Measurements from ENCODE around the gene BZW2.
"Not testable (repeated sequence)": the region's sequence is repeated elsewhere in the genome, so short reads cannot be mapped to it uniquely, and the experiment has no call there.

Gene BZW2

GRCh38 chr7:16670021-16670420 is 24.0 kb downstream of the BZW2 start:
- in situ Hi-C loops (cut with MboI; ENCODE audit: low sequenced_read_pairs) = no loop called here

DNA sequence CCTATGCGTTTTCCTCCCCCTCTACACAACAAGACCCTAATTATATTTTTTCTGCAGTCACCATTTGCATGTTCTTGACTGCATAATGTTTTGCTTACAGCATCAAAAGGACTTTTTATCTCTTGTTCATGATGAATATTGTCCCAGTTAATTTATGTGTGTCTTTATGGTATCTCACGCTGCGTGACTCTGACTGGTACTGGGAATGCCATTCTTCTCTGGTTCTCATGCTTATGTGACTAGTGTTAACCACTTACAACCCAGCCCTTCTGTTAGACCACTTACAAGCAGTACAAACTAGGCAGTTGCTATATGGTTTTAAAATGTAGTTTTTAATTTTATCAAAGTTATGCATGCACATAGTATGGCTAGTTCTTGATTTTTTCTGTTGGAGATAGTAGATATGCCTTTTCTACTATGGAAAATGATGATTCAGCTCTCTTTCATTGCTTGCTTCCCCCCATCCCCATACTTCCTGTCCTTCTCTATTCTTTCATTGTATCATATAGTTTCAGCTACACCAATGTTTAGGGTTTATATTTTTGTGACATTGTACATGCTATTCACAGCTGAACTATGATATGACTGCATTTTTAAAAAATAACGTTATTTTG is 24.9 kb downstream of the BZW2 start:
- in situ Hi-C loops (cut with MboI; ENCODE audit: low sequenced_read_pairs) = no loop called here

DNA sequence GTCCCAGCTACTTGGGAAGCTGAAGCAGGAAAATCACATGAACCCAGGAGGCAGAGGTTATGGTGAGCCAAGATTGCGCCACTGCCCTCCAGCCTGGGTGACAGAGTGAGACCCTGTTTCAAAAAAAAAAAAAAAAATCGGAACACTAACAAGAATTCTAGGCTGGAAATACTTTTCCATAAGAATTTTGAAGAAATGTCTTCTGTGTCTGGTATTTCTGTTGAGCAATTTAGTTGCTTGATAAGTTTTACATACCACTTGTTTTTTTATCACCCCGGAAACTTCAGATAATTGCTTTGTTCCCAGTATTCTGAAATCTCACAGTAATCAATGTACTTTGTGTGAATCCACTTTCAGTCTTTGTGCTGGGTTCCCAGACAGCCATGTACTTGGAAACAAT is 25.8 kb downstream of the BZW2 start:
- in situ Hi-C loops (cut with MboI; ENCODE audit: low sequenced_read_pairs) = no loop called here

DNA sequence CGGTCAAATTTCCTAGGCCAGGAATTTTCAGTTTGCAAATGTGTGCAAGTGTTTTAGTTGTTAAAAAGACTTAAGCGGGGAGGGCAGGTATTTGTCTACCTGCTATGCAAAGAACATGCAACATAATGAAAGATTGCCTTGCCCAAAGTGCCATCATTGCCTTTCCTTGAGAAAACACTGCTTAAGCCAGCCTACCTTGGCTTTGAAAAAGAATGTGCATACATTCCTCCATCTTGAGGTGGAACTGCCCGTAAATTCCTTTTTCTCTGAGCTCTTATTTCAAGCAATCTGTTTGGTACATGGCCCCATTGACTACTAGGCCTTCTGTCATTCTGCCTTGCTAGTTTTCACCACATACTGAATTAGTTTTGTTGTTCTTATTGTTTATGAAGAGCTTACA is 29.3 kb downstream of the BZW2 start:
- in situ Hi-C loops (cut with MboI; ENCODE audit: low sequenced_read_pairs) = no loop called here

DNA sequence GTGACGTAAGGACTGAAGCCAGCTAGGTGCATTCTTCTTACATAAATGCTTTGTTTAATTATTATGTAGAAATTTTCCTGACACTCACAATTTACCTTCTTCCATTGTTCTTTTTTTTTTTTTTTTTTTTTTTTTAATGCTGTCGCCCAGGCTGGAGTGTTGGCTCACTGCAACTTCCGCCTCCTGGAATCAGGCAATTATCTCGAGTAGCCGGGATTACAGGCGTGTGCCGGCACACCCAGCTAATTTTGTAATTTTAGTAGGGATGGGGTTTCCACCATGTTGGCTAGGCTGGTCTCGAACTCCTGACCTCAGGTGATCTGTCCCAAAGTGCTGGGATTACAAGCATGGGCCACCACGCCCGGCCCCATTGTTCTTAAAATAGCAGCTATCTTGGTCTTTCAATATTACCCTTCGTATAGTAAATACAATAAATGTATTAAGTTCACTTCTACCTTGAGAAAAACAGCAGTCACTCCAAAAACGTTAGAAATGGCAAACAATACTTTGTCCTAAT is 32.1 kb downstream of the BZW2 start:
- in situ Hi-C loops (cut with MboI; ENCODE audit: low sequenced_read_pairs) = no loop called here

DNA sequence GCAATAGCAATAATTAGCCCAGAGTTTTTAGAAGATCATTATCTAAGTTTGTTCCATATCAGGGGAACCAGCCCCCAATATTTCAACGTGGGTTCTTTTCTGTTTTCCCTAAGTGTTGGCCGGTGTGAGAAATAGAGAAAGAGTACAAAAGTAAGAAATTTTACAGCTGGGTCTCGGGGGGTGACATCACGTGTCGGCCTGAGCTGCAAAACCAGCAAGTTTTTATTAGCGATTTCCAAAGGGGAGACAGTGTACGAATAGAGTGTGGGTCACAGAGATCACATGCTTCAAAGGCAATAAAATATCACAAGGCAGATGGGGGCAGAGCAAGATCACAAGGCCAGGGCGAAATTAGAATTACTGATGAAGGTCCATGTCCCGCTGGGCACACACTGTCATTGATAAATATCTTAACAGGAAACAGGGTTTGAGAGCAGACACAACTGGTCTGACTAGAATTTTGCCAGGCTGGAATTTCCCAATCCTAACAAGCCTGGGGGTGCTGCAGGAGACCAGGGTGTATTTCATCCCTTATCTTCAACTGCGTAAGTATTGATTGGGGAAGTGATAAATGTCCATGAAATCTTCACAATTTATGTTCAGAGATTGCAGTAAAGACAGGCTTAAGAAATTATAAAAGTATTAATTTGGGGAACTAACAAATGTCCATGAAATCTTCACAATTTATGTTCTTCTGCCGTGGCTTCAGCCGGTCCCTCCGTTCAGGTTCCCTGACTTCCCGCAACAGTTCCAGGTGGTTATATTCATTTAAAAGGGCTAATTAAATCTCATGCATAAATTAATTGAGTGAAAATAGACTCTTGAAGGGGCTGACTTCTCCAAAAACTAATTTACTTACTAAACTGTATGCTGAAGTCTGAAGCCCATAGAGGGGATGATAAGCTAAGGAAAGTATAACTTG is 32.9 kb downstream of the BZW2 start:
- in situ Hi-C loops (cut with MboI; ENCODE audit: low sequenced_read_pairs) = not testable (repeated sequence)

- in situ Hi-C loops (cut with MboI; ENCODE audit: low sequenced_read_pairs) = no loop called here
These were observed 39.0 kb downstream of the BZW2 start for GRCh38 chr7:16684935-16685334.

DNA sequence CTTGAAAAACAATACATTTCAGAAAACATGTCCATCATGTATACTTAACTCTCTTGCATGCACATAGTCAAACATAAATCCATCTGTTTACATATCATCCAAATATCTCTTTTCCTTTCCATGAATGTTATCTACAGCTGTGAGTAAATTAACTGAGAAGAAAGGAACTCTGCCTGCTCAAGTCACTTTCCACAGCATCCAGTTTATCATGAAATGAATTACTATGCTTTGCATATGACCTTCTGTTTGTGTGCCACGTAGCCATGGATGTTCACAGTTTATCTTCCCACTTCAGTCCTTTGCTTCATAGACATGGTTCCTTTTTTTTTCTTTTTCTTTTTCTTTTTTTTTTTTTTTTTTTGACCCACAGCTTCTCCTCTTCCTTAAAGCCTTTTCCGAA is 39.6 kb downstream of the BZW2 start:
- in situ Hi-C loops (cut with MboI; ENCODE audit: low sequenced_read_pairs) = no loop called here

GRCh38 chr7:16688249-16688648 is 42.3 kb downstream of the BZW2 start:
- in situ Hi-C loops (cut with MboI; ENCODE audit: low sequenced_read_pairs) = no loop called here

DNA sequence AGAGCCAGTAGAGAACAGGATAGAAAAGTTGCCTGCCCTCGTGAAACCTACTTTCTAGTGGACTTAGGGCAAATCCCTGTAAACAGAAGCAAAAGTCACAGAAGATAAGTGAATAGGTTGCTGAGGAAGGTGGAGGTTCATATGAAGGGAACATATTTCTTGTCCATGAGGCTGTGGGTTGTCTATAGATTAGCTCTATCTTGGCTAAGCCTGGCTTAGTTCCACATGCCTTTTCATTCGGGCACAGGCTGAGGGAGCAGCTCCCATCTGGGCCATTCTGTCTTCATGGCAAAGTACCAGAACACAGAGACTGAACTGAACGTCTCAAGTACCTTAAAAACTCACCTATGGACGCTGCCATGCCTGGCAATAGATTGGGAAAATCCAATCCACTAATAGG is 45.3 kb downstream of the BZW2 start:
- in situ Hi-C loops (cut with MboI; ENCODE audit: low sequenced_read_pairs) = no loop called here

DNA sequence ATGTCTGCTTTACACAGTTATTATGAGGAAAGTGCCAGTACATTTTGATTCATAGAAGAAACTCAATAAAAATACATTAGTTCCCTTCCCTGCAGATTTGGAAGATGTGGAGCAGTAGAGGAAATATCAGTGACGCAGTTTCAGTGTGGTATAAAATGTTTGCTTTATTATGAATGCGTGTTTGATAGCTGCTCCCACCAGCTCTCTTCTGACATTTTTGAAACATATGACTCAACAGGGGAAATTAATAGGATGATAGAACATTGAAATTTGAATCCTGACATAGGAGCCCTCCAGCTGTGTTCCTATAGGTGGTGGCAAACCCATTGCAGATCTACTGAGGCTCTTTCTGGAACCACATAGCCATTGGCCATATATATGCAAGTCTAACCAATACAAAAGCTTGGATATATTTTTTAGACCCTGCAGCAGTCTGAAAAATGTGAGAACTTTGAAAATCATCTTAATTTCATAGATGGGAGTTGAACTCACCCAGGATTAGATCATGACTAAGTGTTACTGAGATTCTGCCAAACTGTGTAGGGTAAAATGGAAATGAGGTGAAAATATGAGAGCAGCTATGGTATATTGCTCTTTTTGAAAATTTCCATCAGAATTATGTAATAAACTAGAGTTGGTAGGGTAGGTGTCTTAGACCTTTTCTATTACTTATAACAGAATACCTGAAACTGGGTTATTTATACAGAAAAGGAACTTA is 47.8 kb downstream of the BZW2 start:
- in situ Hi-C loops (cut with MboI; ENCODE audit: low sequenced_read_pairs) = no loop called here

GRCh38 chr7:16694806-16695205 is 48.8 kb downstream of the BZW2 start:
- in situ Hi-C loops (cut with MboI; ENCODE audit: low sequenced_read_pairs) = no loop called here

- in situ Hi-C loops (cut with MboI; ENCODE audit: low sequenced_read_pairs) = no loop called here
These were observed 49.7 kb downstream of the BZW2 start for GRCh38 chr7:16695621-16696237.

- in situ Hi-C loops (cut with MboI; ENCODE audit: low sequenced_read_pairs) = no loop called here
These were observed 51.7 kb downstream of the BZW2 start for GRCh38 chr7:16697507-16698199.

GRCh38 chr7:16698200-16698905 is 52.4 kb downstream of the BZW2 start:
- in situ Hi-C loops (cut with MboI; ENCODE audit: low sequenced_read_pairs) = no loop called here

DNA sequence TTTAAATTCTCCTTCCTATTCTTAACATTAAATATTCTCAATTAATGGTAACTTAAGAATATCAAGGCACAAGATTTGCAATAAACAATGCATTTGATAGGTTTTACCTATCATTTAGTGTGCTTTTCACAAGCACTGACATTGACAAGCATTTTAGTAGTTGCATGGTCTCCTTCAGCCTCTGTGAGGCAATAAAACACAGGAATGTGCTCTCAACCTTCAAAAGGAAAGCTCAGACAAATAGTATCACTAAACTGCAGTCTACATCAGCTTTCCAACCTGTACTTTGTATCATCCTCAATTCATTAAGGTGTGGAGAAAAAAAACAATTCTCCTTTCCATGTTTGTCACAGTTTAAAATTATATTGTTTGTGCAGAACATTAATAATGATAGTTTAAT is 56.5 kb downstream of the BZW2 start:
- in situ Hi-C loops (cut with MboI; ENCODE audit: low sequenced_read_pairs) = no loop called here

DNA sequence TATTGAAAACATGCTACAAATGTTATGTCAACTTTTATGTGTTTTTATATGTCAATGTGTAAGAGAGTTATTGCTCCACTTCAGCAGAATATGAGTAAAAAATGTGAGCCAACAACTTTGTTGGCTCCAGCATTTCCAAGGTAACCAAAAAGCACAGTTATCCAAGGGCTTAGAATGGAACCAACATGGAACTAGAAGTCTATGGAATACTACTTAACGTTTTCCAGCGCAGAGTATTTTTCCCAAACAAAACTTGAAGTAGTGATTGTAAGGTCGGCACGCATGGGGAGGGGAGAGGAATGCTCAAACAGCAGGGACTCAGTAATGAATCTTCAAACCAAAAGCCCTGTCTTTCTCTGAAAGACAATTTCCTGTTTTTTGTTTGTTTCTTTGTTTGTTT is 62.5 kb downstream of the BZW2 start:
- in situ Hi-C loops (cut with MboI; ENCODE audit: low sequenced_read_pairs) = no loop called here

DNA sequence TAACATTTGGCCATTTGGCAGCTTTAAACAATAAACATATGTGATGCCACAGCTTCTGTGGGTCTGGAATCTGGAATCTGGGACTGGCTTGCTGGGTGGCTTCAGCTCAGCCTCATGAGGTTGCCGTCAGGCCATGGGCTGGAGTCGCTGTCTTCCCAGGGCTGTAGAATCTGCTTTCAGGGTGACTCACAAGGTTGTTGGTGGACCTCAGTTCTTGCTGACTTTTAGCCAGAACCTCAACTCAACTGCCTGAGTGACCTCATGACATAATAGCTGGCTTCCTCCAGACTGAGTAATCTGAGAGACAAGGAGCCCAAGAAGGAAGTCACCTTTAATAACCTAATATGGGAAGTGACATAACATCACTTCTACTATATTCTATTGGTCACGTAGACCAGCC is 63.0 kb downstream of the BZW2 start:
- in situ Hi-C loops (cut with MboI; ENCODE audit: low sequenced_read_pairs) = no loop called here

DNA sequence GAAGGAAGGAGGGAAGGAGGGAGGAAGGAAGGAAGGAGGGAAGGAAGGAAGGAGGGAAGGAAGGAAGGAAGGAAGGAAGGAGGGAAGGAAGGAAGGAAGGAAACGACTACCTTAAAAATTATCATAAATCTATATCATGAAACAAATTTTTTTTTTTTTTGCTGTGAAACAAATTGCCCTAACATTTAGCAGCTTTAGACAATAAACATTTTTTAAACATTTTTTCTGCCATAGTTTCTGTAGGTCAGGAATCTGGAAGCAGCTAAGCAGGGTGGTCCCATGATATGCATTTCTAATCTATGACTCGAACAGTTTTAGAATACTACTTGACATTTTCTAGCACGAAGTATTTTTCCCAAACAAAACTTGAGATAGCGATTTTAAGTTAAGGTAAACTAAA is 64.7 kb downstream of the BZW2 start:
- in situ Hi-C loops (cut with MboI; ENCODE audit: low sequenced_read_pairs) = no loop called here

GRCh38 chr7:16711730-16712129 is 65.7 kb downstream of the BZW2 start:
- in situ Hi-C loops (cut with MboI; ENCODE audit: low sequenced_read_pairs) = no loop called here

All from HL-60/S4 treated with retinoic acid at 250 ng/mL for 4 days and 3 days (cell line).